IMR-90 (cell line): Measurements from ENCODE around the gene NOTCH3. TPM values are rescaled to one million over a fixed set of nuclear protein-coding genes. Genes with fewer than 3 reads are reported as not detected.

Experiments used
- ATAC-seq: fragments of 200-7000 bp; cut with Tn5 transposase; 2 replicates; pipeline ENCODE4 v1.9.1; 2020; ENCODE audit warnings: low read depth, mild to moderate bottlenecking, moderate library complexity
- BruUV-seq: library from RNA; stranded (reverse); fragments of 400-500 nt; replicated peaks from 2 replicates; lab custom pipeline; 2021; lab: Mats Ljungman, UMichigan
- CTCF ChIA-PET: fragments of 300-600 bp; formaldehyde crosslinking; extraction: SDS; loops from one replicate; lab custom pipeline; 2021; ENCODE audit warnings: antibody characterized with exemption; lab: Yijun Ruan, JAX
- POLR2A ChIA-PET: fragments of 300-600 bp; sonication (Branson Sonifier 250); formaldehyde crosslinking; loops from one replicate; lab custom pipeline; 2022; ENCODE audit warnings: antibody characterized with exemption; ENCODE audit not compliant: unreplicated experiment; lab: Charles Lee
- DNase-seq: peaks from one replicate; pipeline ENCODE4 v3.0.0; 2013
- H2AFZ ChIP-seq: replicated peaks from 2 replicates; pipeline ENCODE3; 2013; ENCODE audit warnings: low read length, mild to moderate bottlenecking; ENCODE audit not compliant: poor library complexity
- H2AK5ac ChIP-seq: 2 replicates; pipeline ENCODE4 v1.6.1; 2013; ENCODE audit warnings: low read depth, low read length, inconsistent platforms
- H2AK9ac ChIP-seq: replicated peaks from 2 replicates; pipeline ENCODE3; 2013; ENCODE audit warnings: mild to moderate bottlenecking, low read depth, low read length, moderate library complexity; ENCODE audit not compliant: poor library complexity
- H2BK120ac ChIP-seq: 2 replicates; pipeline ENCODE4 v1.6.1; 2013; ENCODE audit warnings: low read depth, low read length, inconsistent platforms
- H2BK15ac ChIP-seq: 3 replicates; pipeline ENCODE4 v1.6.1; 2013; ENCODE audit warnings: low read depth, low read length, inconsistent platforms
- H2BK20ac ChIP-seq: 2 replicates; pipeline ENCODE4 v1.6.1; 2013; ENCODE audit warnings: low read depth, mild to moderate bottlenecking, inconsistent platforms, low read length, moderate library complexity
- H2BK5ac ChIP-seq: 2 replicates; pipeline ENCODE4 v1.6.1; 2013; ENCODE audit warnings: mild to moderate bottlenecking, low read depth, low read length, inconsistent platforms; ENCODE audit not compliant: poor library complexity, severe bottlenecking
- H3K14ac ChIP-seq: replicated peaks from 2 replicates; pipeline ENCODE4 v1.6.1; 2013; ENCODE audit warnings: low read depth, low read length, inconsistent platforms
- H3K18ac ChIP-seq: 2 replicates; pipeline ENCODE4 v1.6.1; 2013; ENCODE audit warnings: low read depth, low read length, control low read depth
- H3K23ac ChIP-seq: 2 replicates; pipeline ENCODE4 v1.6.1; 2013; ENCODE audit warnings: low read depth, low read length, inconsistent platforms
- H3K27ac ChIP-seq: 2 replicates; pipeline ENCODE4 v1.5.1; 2013; ENCODE audit warnings: mild to moderate bottlenecking, control low read depth, low read length; ENCODE audit not compliant: insufficient read depth
- H3K27me3 ChIP-seq: 2 replicates; pipeline ENCODE4 v1.6.1; 2013; ENCODE audit warnings: low read length; ENCODE audit not compliant: control insufficient read depth, insufficient read depth
- H3K36me3 ChIP-seq: 2 replicates; pipeline ENCODE4 v1.6.1; 2013; ENCODE audit warnings: low read length, mixed read lengths; ENCODE audit not compliant: control insufficient read depth, insufficient read depth
- H3K4ac ChIP-seq: 2 replicates; pipeline ENCODE4 v1.6.1; 2013; ENCODE audit warnings: low read depth, low read length, inconsistent platforms
- H3K4me1 ChIP-seq: 2 replicates; pipeline ENCODE4 v1.6.1; 2013; ENCODE audit warnings: low read length, mixed read lengths; ENCODE audit not compliant: control insufficient read depth, insufficient read depth
- H3K4me2 ChIP-seq: 2 replicates; pipeline ENCODE4 v1.6.1; 2013; ENCODE audit warnings: low read depth, mild to moderate bottlenecking, control low read depth, low read length, moderate library complexity
- H3K4me3 ChIP-seq: 2 replicates; pipeline ENCODE4 v1.5.1; 2013; ENCODE audit warnings: low read depth, mild to moderate bottlenecking, control low read depth, low read length, moderate library complexity; ENCODE audit not compliant: insufficient read depth
- H3K56ac ChIP-seq: 2 replicates; pipeline ENCODE4 v1.6.1; 2013; ENCODE audit warnings: low read length, inconsistent platforms; ENCODE audit not compliant: insufficient read depth; ENCODE audit errors: extremely low read depth
- H3K79me1 ChIP-seq, 2 experiments: 2 replicates each; pipeline ENCODE4 v1.6.1; 2013; ENCODE audit warnings: low read length in 2 of 2, inconsistent platforms in 1 of 2, low read depth in 1 of 2
- H3K9ac ChIP-seq: 2 replicates; pipeline ENCODE4 v1.6.1; 2013; ENCODE audit warnings: low read depth, low read length, control low read depth
- H3K9me1 ChIP-seq: 2 replicates; pipeline ENCODE4 v1.6.1; 2013; ENCODE audit warnings: low read length, inconsistent platforms; ENCODE audit not compliant: insufficient read depth
- H3K9me3 ChIP-seq: 2 replicates; pipeline ENCODE4 v1.6.1; 2013; ENCODE audit warnings: low read length; ENCODE audit not compliant: control insufficient read depth, insufficient read depth
- H4K20me1 ChIP-seq: 2 replicates; pipeline ENCODE4 v1.6.1; 2013; ENCODE audit warnings: low read length, inconsistent platforms; ENCODE audit not compliant: insufficient read depth
- H4K5ac ChIP-seq: 2 replicates; pipeline ENCODE4 v1.6.1; 2013; ENCODE audit warnings: mild to moderate bottlenecking, low read depth, low read length, control low read depth
- H4K8ac ChIP-seq, 2 experiments: 2 replicates each; pipeline ENCODE4 v1.6.1; 2013; ENCODE audit warnings: low read depth in 2 of 2, low read length in 2 of 2, control low read depth in 1 of 2, inconsistent platforms in 1 of 2
- H4K91ac ChIP-seq: 2 replicates; pipeline ENCODE4 v1.6.1; 2013; ENCODE audit warnings: low read depth, low read length, inconsistent platforms; ENCODE audit not compliant: insufficient read depth
- CEBPB ChIP-seq: IDR thresholded peaks from 2 replicates; pipeline ENCODE4 v1.6.1; 2012; ENCODE audit warnings: low read depth, low read length, improper control_type of control experiment
- CHD1 ChIP-seq: IDR thresholded peaks from 2 replicates; pipeline ENCODE4 v1.6.1; 2012; ENCODE audit warnings: low read depth, low read length, improper control_type of control experiment
- CTCF ChIP-seq: conservative IDR thresholded peaks from 2 replicates; pipeline ENCODE4 v1.5.1; 2012; ENCODE audit warnings: mild to moderate bottlenecking, low read depth, low read length, improper control_type of control experiment
- POLR2A ChIP-seq: IDR thresholded peaks from 2 replicates; pipeline ENCODE4 v1.6.1; 2012; ENCODE audit warnings: mild to moderate bottlenecking, low read depth, low read length
- RAD21 ChIP-seq: IDR thresholded peaks from 2 replicates; pipeline ENCODE4 v1.6.1; 2012; ENCODE audit warnings: low read length, improper control_type of control experiment
- RCOR1 ChIP-seq: IDR thresholded peaks from 2 replicates; pipeline ENCODE4 v1.6.1; 2012; ENCODE audit warnings: mild to moderate bottlenecking, low read length, improper control_type of control experiment; ENCODE audit not compliant: insufficient replicate concordance
- SMC3 ChIP-seq: fragments of 150-350 bp; IDR thresholded peaks from 2 replicates; pipeline ENCODE4 v1.6.1; 2016; ENCODE audit warnings: low read depth, mild to moderate bottlenecking, antibody characterized with exemption, low read length, moderate library complexity
- WGBS, 2 experiments: methylation state at CpG; one replicate each; pipeline versions ENCODE4 v1.1.5 to v1.1.7; 2013; ENCODE audit warnings: missing lambda C conversion rate in 2 of 2; ENCODE audit not compliant: insufficient read length in 1 of 2; ENCODE audit errors: extremely low coverage in 2 of 2; 5-methylcytosine and 5-hydroxymethylcytosine counted together
- dilution Hi-C: fragments of 300-500 bp; cut with HindIII; formaldehyde crosslinking; loops from one replicate; pipeline ENCODE4 v1.14.3; 2018; ENCODE audit warnings: low sequenced_read_pairs; ENCODE audit not compliant: unreplicated experiment
- in situ Hi-C: fragments of 300-500 bp; cut with MboI; formaldehyde crosslinking; loops from 3 replicates; pipeline ENCODE4 v1.14.3; 2019; ENCODE audit warnings: low sequenced_read_pairs, inconsistent platforms, mixed read lengths
- intact Hi-C: fragments of 100-400 bp; cut with micrococcal nuclease; formaldehyde crosslinking; loops from 2 replicates; pipeline ENCODE4 v1.10.0; 2022
- microRNA-seq, 2 experiments: library from miRNA; stranded (forward) in 1 of 2; unstranded in 1 of 2; fragments of 10-50 nt in 1 of 2; fragments of <30 nt in 1 of 2; gene quantifications in 1 of 2; microRNA quantifications in 1 of 2; one replicate each; pipeline versions ENCODE3 to v1.1.0; 2013 to 2020; ENCODE audit not compliant: insufficient read depth in 1 of 2, insufficient read length in 1 of 2, unreplicated experiment in 1 of 2
- polyA plus RNA-seq, 3 experiments: library from polyadenylated mRNA; depleted of rRNA; stranded (reverse); fragments of >200 nt; gene quantifications; 2 replicates each; pipeline ENCODE4 v1.2.3, GENCODE V29; 2012; ENCODE audit warnings: low replicate concordance in 1 of 3
- small RNA-seq, 5 experiments: library from RNA; depleted of rRNA; stranded (forward); fragments of <200 nt; gene quantifications; one replicate each; pipeline ENCODE3, GENCODE V24; 2012
- total RNA-seq: library from RNA; depleted of rRNA; stranded (reverse); fragments of >200 nt; gene quantifications from 2 replicates; pipeline ENCODE4 v1.2.3, GENCODE V29; 2012; rRNA removed

Gene NOTCH3
- total and polyA plus RNA-seq, 2 of the 4 experiments (the other 2 are of a cell fraction): 5.9 to 25.1 TPM

GRCh38 chr19:15109768-15110417, 90.9 kb downstream of the NOTCH3 start:
- Histone ChIP-seq H3K9me1 (no peaks in the 10 kb centered on the region), H3K23ac (no peak overlapping the region), H3K36me3 (peaks cover 56% of the 10 kb centered on the region), H2BK15ac (no peak overlapping the region), H3K4me2 (no peak overlapping the region), H3K56ac (no peak overlapping the region), H2BK120ac (no peak overlapping the region), H3K4me3 (no peak overlapping the region), H3K18ac (no peak overlapping the region), H3K4ac (no peak overlapping the region), H2AK9ac (no peak overlapping the region), H3K4me1 (peaks cover 6% of the 10 kb centered on the region), H2AFZ (no peak overlapping the region), H3K9ac (no peak overlapping the region), H4K20me1 (peaks cover 34% of the 10 kb centered on the region), H4K8ac (no peak overlapping the region), H2BK5ac (no peak overlapping the region), H4K5ac (no peak overlapping the region), H3K27ac (no peak overlapping the region), H3K79me1 (peaks cover 6 to 58% of the 10 kb centered on the region in 2 experiments; a peak in 3 of 4 replicates), H2AK5ac (no peak overlapping the region), H3K27me3 (no peaks in the 10 kb centered on the region), H4K91ac (no peak overlapping the region), H2BK20ac (no peak overlapping the region), H3K9me3 (no peaks in the 10 kb centered on the region), H3K14ac (no peak overlapping the region)
- CTCF ChIA-PET: no interaction called here
- TF ChIP-seq RAD21 (no peak), POLR2A (no peak), SMC3 (no peak), CTCF (no peak), CHD1 (no peak), RCOR1 (no peak), CEBPB (no peak)
- POLR2A ChIA-PET: no interaction called here
- dilution Hi-C loops (no loop called here), intact Hi-C loops (loop anchor here (5.0 to 10.0 kb wide), 2 partner anchors 142 to 265 kb away; partner anchors contain the start of gene AKAP8), in situ Hi-C loops (loop anchor here (10.0 to 25.0 kb wide), 2 partner anchors 145 to 1077 kb away; partner anchors contain the start of genes AP1M1 and FAM32A)
- BruUV-seq: no TSS peak
- DNase-seq (no peak), ATAC-seq (no peak)
- WGBS, 2 experiments: 95% methylated on average over 41 of the region's 49 CpGs; no CpG with 5 or more reads in 1 of the 2 experiments

Small RNAs within 50 kb of the gene (microRNA-seq; reads per million reads assigned to microRNA genes)
- gene MIR6795 (ENCODE audit: insufficient read depth in 1 of 2, insufficient read length in 1 of 2, unreplicated experiment in 1 of 2) (0.73 to 1.0 reads per million in 2 experiments), gene RNU6-782P (ENCODE audit: insufficient read depth, insufficient read length) (not detected)

Small RNAs within 50 kb of the gene (small RNA-seq; reads per million reads assigned to genes)
- 0 reads per million in 5 experiments for gene MIR6795
- 0 reads per million in 5 experiments for gene RNU6-782P

Other genes starting within 250 kb of the NOTCH3 start
- gene SLC1A6, start 221.1 kb downstream of the NOTCH3 start, total RNA-seq: not detected in 2 replicates
- gene SLC1A6, start 221.1 kb downstream of the NOTCH3 start, polyA plus RNA-seq (2012; rRNA removed): not detected in 2 replicates
- gene CASP14, start 151.5 kb downstream of the NOTCH3 start, total RNA-seq: not detected in 2 replicates
- not detected in 2 replicates for gene CASP14, start 151.5 kb downstream of the NOTCH3 start, polyA plus RNA-seq (2012; rRNA removed)
- not detected in 2 replicates for gene OR1I1, start 118.8 kb downstream of the NOTCH3 start, total RNA-seq
- gene OR1I1, start 118.8 kb downstream of the NOTCH3 start, polyA plus RNA-seq (2012; rRNA removed): not detected in 2 replicates
- 18.6 and 19.4 TPM in 2 replicates for gene SYDE1, start 93.6 kb downstream of the NOTCH3 start, total RNA-seq
- 64.9 and 84.7 TPM in 2 replicates for gene SYDE1, start 93.6 kb downstream of the NOTCH3 start, polyA plus RNA-seq (2012; rRNA removed)
- 0.18 TPM in 1 of 2 replicates, not detected in the other for gene EPHX3, start 31.5 kb upstream of the NOTCH3 start, total RNA-seq
- gene EPHX3, start 31.5 kb upstream of the NOTCH3 start, polyA plus RNA-seq (2012; rRNA removed): 0.12 and 0.16 TPM in 2 replicates
- gene BRD4, start 131.5 kb upstream of the NOTCH3 start, total RNA-seq: 7.0 and 7.2 TPM in 2 replicates
- 19.9 and 21.1 TPM in 2 replicates for gene BRD4, start 131.5 kb upstream of the NOTCH3 start, polyA plus RNA-seq (2012; rRNA removed)
- gene AKAP8, start 178.8 kb upstream of the NOTCH3 start, total RNA-seq: 12.2 and 16.9 TPM in 2 replicates
- gene AKAP8, start 178.8 kb upstream of the NOTCH3 start, polyA plus RNA-seq (2012; rRNA removed): 13.4 and 14.8 TPM in 2 replicates
- gene AKAP8L, start 218.0 kb upstream of the NOTCH3 start, total RNA-seq: 40.8 and 44.6 TPM in 2 replicates
- 41.0 and 43.1 TPM in 2 replicates for gene AKAP8L, start 218.0 kb upstream of the NOTCH3 start, polyA plus RNA-seq (2012; rRNA removed)
- 0.90 and 1.1 TPM in 2 replicates for gene WIZ, start 249.0 kb upstream of the NOTCH3 start, total RNA-seq
- 27.1 and 31.6 TPM in 2 replicates for gene WIZ, start 249.0 kb upstream of the NOTCH3 start, polyA plus RNA-seq (2012; rRNA removed)